NCI-H187 (cell line): ENCODE data around the gene DPP7.

Experiments used
- DNase-seq, 2 experiments: peaks; one replicate each; lab custom pipeline; 2025; lab: John Stamatoyannopoulos, UW

Gene DPP7

DNA sequence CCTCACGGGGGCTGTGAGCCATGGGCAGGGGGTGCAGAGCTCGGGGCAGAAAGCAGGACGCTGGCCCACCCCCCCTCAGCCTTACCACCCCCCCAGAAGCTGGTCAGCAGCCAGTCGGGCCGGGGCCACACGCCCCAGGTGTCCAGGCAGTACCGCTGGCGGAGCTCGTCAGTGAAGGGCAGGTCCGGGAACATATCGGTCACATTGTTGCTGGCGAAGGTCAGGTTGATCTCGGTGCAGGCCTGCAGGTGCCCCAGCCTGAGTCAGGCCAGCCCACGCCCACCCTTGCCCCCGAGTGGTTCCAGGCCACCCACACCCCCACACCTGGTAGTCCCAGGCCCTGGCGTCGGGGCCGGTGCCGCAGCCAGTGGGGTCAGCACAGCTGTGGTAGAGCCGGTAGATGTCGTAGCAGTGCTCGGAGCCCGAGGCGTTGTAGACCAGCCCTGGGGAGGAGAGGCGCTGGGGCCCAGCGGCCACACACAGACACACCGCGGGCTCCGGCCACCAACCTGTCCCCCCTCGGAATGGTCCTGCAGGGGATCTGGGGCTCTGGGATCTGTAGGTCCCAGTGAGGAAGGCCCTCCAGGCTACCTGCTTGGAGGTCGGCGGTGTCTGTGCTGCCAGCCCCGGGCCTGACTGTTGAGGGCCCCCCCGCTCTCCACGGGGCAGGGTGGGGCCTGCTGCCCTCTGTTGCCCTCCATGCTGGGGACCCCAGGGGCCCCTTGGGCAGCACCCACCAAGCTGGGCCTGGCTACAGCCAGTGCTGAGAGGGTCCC is 2.6 kb downstream of the DPP7 start:
- no peak for DNase-seq

DNA sequence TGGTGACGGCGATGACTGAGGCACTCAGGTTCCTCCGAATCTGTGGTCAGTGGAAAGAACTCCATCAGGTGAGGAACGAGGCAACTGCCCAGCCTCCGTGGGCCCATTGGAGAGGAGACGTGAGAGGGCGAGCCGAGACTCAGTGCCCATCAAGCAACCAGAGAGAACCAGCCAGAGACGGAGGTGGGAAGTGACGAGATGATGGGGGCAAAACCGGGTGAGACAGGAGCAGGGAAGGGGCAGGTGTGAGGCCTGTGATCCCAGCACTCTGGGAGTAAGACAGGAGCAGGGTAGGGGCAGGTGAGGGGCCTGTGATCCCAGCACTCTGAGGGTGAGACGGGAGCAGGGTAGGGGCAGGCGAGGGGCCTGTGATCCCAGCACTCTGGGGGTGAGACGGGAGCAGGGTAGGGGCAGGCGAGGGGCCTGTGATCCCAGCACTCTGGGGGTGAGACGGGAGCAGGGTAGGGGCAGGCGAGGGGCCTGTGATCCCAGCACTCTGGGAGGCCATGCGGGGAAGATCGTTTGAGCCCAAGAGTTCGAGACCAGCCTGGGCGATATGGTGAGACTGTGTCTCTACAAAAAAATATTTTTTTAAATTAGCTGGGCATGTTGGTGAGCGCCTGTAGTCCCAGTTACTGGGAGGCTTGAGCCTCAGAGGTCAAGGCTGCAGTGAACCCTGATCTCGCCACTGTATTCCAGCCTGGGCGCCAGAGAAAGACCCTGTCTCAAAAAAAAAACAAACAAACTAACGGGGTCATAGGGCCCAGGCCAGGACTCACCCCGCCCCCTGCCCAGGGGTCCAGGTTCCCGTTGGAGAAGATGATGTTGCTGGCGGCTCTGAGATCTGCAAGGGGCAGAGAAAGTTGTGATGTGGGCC is 3.4 kb downstream of the DPP7 start:
- DNase-seq = no peak

DNA sequence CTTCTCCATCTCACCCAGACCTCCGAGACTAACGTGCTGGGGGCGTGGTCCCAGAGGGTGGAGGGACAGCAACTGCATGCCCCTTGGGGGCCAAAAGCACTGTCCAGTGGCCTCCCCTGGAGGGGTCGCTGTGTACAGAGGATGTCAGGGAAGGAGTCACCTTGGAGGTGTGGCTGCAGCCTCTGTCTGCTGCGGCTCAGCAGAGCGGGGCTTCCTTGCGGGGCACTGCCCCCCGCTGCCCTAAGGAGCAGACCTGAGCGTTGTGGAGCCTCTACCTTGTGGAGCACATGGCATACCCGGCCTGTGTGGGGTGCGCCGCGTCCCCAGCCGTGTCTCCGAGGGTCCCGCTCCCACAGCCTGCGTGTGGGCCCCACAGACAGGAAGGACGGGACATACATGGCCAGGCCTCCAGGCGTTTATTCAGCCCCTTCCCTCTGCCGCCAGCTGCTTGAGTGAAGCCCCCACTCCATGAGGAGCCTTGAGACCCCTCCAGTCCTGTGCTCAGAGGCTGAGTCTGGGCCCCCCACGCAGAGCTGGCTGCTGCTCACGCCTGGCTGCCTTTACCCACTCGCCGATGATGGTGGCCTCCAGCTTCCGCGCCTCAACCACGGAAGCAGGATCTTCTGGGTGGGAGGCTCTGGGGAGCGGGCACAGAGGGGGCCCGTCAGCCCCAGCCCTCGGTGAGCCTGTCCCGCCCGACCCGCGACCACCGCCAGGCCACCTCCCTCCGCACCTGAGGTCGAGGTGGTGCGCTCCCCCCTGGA is 4.2 kb downstream of the DPP7 start:
- no peak for DNase-seq

DNA sequence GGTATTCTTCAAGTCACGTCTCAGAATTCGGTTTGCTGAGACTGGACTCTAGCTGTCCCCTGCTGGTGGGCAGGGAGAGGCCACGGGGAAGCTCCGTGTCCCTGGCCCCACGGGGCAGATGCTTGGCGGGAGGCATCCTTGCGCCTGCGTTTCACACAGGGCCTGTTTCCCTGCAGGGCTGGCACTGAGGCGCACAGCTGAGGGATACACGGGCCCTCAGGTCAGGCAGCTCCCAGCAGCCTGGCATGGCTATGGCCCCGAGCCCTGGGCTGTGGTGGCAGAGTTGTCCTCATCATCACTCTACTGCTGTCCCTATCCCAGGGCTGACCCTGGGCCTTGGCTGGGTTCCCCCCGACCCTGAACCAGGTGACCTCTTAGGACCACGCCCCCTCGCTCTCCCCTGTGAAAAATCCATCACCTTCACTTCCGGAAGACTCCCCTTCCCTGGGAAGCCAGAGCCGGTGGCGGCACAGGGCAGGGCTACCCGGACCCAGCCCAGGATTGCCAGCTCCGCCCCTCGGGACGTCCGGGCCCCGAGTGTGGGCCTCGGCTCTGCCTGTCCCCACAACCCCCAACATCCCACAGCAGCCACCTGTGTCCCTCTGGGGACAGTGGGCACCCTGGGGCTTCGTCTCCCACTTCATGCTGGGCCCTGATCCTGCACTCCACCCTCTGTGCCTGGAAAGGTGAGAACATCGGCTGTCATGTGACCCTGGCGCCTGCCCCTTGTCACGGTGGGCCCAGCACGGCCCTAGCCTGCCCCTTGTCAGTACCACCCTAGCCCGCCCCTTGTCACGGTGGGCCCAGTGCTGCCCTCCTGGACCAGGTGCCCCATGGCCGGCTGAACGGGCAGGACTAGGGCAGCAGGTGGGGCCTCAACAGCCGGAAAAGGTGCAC is 5.0 kb downstream of the DPP7 start:
- no peak for DNase-seq

- DNase-seq = no peak
Observed at GRCh38 chr9:137108608-137109249, 5.8 kb downstream of the DPP7 start.

DNA sequence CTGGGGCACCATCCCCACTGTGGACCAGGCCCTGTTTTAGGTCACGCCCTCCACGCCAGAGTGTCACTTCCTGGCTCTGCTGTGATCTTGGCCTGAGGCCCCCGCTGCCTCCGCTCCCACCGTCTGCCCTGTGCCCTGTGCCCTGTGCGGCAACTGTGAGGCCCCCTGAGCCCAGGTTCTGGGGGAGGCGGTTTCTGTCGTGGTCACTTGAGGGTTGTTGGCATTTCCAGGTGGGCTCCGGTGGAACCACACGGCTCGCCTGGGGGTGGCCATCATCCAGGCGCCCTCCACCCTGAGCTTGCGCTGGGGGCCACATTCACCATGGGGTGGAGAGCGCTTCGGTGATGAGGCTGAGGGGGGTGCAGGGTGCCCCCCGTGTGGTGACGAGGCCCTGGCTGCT is 6.6 kb downstream of the DPP7 start:
- DNase-seq = no peak

- no peak for DNase-seq
Observed at GRCh38 chr9:137107312-137107921, 7.1 kb downstream of the DPP7 start.

DNA sequence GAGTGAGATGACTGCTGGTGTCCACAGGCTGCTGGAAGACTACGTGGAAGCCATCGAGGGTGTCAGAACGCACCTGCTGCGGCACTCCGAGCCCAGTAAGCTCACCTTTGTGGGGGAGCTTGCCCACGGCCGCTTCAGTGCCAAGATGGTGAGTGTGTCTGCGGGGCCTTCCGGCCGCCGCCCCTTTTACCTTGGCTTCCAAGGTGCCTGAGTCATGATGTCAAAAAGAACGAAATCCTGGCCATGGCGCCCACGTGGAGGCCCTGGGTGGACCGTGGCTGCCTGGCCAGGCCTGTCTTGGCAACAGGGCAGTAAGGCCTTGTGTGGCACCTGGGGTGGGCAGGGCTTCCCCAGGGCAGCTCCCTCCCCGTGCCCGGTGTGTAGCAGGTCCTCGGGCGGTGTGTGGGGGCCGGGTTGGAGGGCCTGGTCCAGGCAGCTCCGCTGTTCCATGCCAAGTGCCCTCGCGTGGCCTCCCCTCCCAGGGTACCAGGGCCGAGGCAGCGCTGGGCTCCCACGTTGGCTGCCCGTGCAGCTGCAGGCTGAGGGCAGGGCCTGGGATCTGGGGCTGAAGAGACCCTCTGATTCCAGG is 7.8 kb downstream of the DPP7 start:
- no peak for DNase-seq

- no peak for DNase-seq
Observed at GRCh38 chr9:137105814-137106661, 8.5 kb downstream of the DPP7 start.

GRCh38 chr9:137103206-137103999 is 11.1 kb downstream of the DPP7 start:
- DNase-seq = no peak

GRCh38 chr9:137099231-137099630 is 15.3 kb downstream of the DPP7 start:
- DNase-seq = no peak

GRCh38 chr9:137097761-137098462 is 16.6 kb downstream of the DPP7 start:
- no peak for DNase-seq

- no peak for DNase-seq
Observed at GRCh38 chr9:137096785-137097546, 17.6 kb downstream of the DPP7 start.

GRCh38 chr9:137095664-137096517 is 18.6 kb downstream of the DPP7 start:
- DNase-seq = no peak

GRCh38 chr9:137089232-137089947 is 25.1 kb downstream of the DPP7 start:
- DNase-seq = no peak
